H1 (cell line): ENCODE data around the gene TMEM185B. TPM values are rescaled to one million over a fixed set of nuclear protein-coding genes. Genes with fewer than 3 reads are reported as not detected.

Source experiments
- EGR1 ChIP-seq: IDR thresholded peaks from 2 replicates; pipeline ENCODE4 v1.6.1; 2011; ENCODE audit warnings: low read depth, low read length, borderline replicate concordance
- FOSL1 ChIP-seq: IDR thresholded peaks from 2 replicates; pipeline ENCODE4 v1.6.1; 2011; ENCODE audit warnings: mild to moderate bottlenecking, low read depth, low read length, moderate library complexity; ENCODE audit not compliant: insufficient read depth
- GTF2F1 ChIP-seq: IDR thresholded peaks from 2 replicates; pipeline ENCODE4 v1.6.1; 2012; ENCODE audit warnings: low read depth, low read length, improper control_type of control experiment, borderline replicate concordance
- SIRT6 ChIP-seq: IDR thresholded peaks from one replicate; pipeline ENCODE4 v1.7.1; 2012; ENCODE audit warnings: low read length, inconsistent platforms
- YY1 ChIP-seq: IDR thresholded peaks from 2 replicates; pipeline ENCODE4 v1.6.1; 2011; ENCODE audit warnings: low read depth, mild to moderate bottlenecking, low read length
- polyA plus RNA-seq, 7 experiments: library from polyadenylated mRNA; depleted of rRNA in 3 of 7; stranded (reverse) in 5 of 7; unstranded in 2 of 7; fragments of >200 nt in 5 of 7; fragments of 200-250 nt in 2 of 7; gene quantifications; 1 replicate in 5 of 7; 2 replicates in 1 of 7; 4 replicates in 1 of 7; pipeline versions ENCODE4 v1.2.1 to v1.2.3, GENCODE V29; 2011 to 2013; ENCODE audit warnings: missing spikeins in 2 of 7, mixed read lengths in 2 of 7
- total RNA-seq: library from RNA; stranded (reverse); fragmentation: NEBNext Ultra II Directional; extraction: Animal tissue kit (Norgen Biotek cat#: 25700); gene quantifications from 2 replicates; pipeline ENCODE4 v1.2.1, GENCODE V29; 2021

TMEM185B gene
- total and polyA plus RNA-seq, 2 of the 8 experiments (the other 6 are each of a cell fraction or from before 2014, with no cell fraction given), result 13.5 to 14.0 TPM

DNA sequence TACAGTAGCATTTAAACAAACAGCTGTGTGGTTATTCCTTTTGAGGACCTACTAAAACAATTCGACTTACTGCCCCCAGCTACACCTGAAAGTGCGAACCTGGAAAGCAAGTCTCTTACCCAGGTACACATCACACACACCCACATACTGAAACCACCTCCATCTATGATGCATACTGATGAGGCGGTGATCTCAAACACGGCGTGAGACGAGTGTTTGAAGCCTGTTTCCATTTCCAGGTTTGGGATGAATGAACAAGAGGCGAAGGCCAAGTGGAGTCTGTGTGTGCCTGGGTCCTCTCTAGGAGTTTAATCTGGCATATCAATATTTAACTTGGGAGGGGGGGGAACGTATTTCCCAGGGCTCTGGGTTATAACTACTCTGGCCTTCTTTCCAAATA lies 1.6 kb downstream of the TMEM185B start (continued):
- no peak for TF ChIP-seq FOSL1
- TF ChIP-seq EGR1, result no peak
- no peak for TF ChIP-seq GTF2F1
- no peak for TF ChIP-seq YY1
- no peak for TF ChIP-seq SIRT6
- TF ChIP-seq, all 59 proteins: peak for 0
